Neural progenitor cell (in vitro differentiated cells): ENCODE data around the gene SMIM31.

ENCODE experiments used
- EZH2 ChIP-seq: fragments of 200-600 bp; sonication (generic); IDR thresholded peaks from 2 replicates; pipeline ENCODE4 v1.6.1; 2017; ENCODE audit warnings: antibody characterized with exemption, mild to moderate bottlenecking, moderate library complexity
- TF ChIP-seq, protein P1 (sequence below): fragments of 200-600 bp; sonication (generic); IDR thresholded peaks from 2 replicates; pipeline ENCODE4 v1.5.1; 2017; ENCODE audit warnings: antibody characterized with exemption, mild to moderate bottlenecking

DNA sequence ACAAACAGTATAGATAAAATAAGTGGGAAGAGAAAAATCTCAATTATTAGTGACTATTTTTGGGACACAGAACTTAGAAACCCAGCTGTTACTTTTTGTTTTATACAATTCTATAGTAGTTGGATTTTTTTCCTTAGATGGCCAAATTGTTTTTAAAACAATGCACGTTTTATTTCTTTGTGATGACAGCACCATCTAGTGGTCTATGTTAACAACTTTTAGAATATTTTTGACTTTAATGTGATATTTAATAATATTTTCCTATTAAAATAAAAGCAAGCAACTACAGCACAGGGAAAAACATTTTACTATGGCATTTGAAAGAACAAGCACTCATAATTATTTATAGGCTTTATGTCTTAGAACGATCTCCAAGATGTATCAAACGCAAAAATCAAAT lies 5.6 kb upstream of the SMIM31 start:
- no peak for TF ChIP-seq EZH2
- TF ChIP-seq, protein P1, sequence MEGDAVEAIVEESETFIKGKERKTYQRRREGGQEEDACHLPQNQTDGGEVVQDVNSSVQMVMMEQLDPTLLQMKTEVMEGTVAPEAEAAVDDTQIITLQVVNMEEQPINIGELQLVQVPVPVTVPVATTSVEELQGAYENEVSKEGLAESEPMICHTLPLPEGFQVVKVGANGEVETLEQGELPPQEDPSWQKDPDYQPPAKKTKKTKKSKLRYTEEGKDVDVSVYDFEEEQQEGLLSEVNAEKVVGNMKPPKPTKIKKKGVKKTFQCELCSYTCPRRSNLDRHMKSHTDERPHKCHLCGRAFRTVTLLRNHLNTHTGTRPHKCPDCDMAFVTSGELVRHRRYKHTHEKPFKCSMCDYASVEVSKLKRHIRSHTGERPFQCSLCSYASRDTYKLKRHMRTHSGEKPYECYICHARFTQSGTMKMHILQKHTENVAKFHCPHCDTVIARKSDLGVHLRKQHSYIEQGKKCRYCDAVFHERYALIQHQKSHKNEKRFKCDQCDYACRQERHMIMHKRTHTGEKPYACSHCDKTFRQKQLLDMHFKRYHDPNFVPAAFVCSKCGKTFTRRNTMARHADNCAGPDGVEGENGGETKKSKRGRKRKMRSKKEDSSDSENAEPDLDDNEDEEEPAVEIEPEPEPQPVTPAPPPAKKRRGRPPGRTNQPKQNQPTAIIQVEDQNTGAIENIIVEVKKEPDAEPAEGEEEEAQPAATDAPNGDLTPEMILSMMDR: peak; percentile 65
